Left hindlimb (tissue), 1 donor: Measurements from ENCODE around the gene HCAR1.
A peak's percentile ranks its signal among the peaks of the same experiment; 100 is the strongest.
"Not testable (repeated sequence)": the region's sequence is repeated elsewhere in the genome, so short reads cannot be mapped to it uniquely, and the experiment has no call there.

Experiments
- DNase-seq: peaks from one replicate; pipeline ENCODE4 v3.0.0-alpha.2; 2018

Gene HCAR1

GRCh38 chr12:122730215-122731014 is at the start of gene HCAR1:
Gene HCAR1 (minus strand): TSS chr12:122730844. CDS start chr12:122730339, 505 bp downstream.
- DNase-seq, result peak; percentile 29

GRCh38 chr12:122757568-122757967 is 26.9 kb upstream of the HCAR1 start:
- no peak for DNase-seq

- no peak for DNase-seq
These were observed 24.1 kb upstream of the HCAR1 start for GRCh38 chr12:122754790-122755189.

- no peak for DNase-seq
These were observed 22.6 kb upstream of the HCAR1 start for GRCh38 chr12:122753319-122753650.

GRCh38 chr12:122752464-122753318 is 22.0 kb upstream of the HCAR1 start, which contains the start of gene DENR:
Gene DENR (plus strand): TSS chr12:122752824. CDS start chr12:122753702, 878 bp downstream.
- DNase-seq, result peak; percentile 98

GRCh38 chr12:122750781-122751515 is 20.3 kb upstream of the HCAR1 start:
- not testable (repeated sequence) for DNase-seq

GRCh38 chr12:122749569-122750332 is 19.1 kb upstream of the HCAR1 start:
- no peak for DNase-seq

GRCh38 chr12:122747224-122748135 is 16.8 kb upstream of the HCAR1 start:
- DNase-seq, result no peak

GRCh38 chr12:122743895-122744525 is 13.4 kb upstream of the HCAR1 start:
- DNase-seq, result no peak

GRCh38 chr12:122740351-122740750 is 9.7 kb upstream of the HCAR1 start:
- no peak for DNase-seq

- no peak for DNase-seq
These were observed 7.9 kb upstream of the HCAR1 start for GRCh38 chr12:122738571-122738970.

GRCh38 chr12:122732611-122733010 is 2.0 kb upstream of the HCAR1 start:
- DNase-seq, result no peak

GRCh38 chr12:122732170-122732569 is 1.5 kb upstream of the HCAR1 start:
- DNase-seq, result no peak

GRCh38 chr12:122729583-122730214 is 945 bp downstream of the HCAR1 start:
- no peak for DNase-seq

GRCh38 chr12:122726080-122726558 is 4.5 kb downstream of the HCAR1 start:
- no peak for DNase-seq

- no peak for DNase-seq
These were observed 5.1 kb downstream of the HCAR1 start for GRCh38 chr12:122725452-122726079.

- DNase-seq, result no peak
These were observed 5.9 kb downstream of the HCAR1 start for GRCh38 chr12:122724641-122725243.

- no peak for DNase-seq
These were observed 8.3 kb downstream of the HCAR1 start for GRCh38 chr12:122722387-122722786.

- no peak for DNase-seq
These were observed 9.5 kb downstream of the HCAR1 start for GRCh38 chr12:122721057-122721545.
